Brain pericyte (primary cell): ENCODE measurements around the gene STX11.
"Not testable (repeated sequence)": the region's sequence is repeated elsewhere in the genome, so short reads cannot be mapped to it uniquely, and the experiment has no call there.

Experiments used
- DNase-seq: peaks from one replicate; pipeline ENCODE4 v3.0.0-alpha.2; 2012; ENCODE audit warnings: low read depth, low spot score

The STX11 gene

GRCh38 chr6:144149894-144150709 is at the start of gene STX11:
Gene STX11, plus strand, starts transcription at chr6:144150517. Its CDS starts 36,111 bp downstream, at chr6:144186628.
- no peak for DNase-seq

GRCh38 chr6:144103026-144103563 is 47.2 kb upstream of the STX11 start:
- DNase-seq = no peak

- DNase-seq = no peak
Measured at GRCh38 chr6:144104488-144104887, 45.8 kb upstream of the STX11 start.

GRCh38 chr6:144104898-144105487 is 45.3 kb upstream of the STX11 start:
- DNase-seq = peak; percentile 31

- DNase-seq = no peak
Measured at GRCh38 chr6:144106206-144106605, 44.1 kb upstream of the STX11 start.

GRCh38 chr6:144110210-144110609 is 40.1 kb upstream of the STX11 start:
- no peak for DNase-seq

- DNase-seq = no peak
Measured at GRCh38 chr6:144113366-144113765, 37.0 kb upstream of the STX11 start.

GRCh38 chr6:144115219-144115618 is 35.1 kb upstream of the STX11 start:
- DNase-seq = no peak

GRCh38 chr6:144119376-144119775 is 30.9 kb upstream of the STX11 start:
- DNase-seq = no peak

- DNase-seq = no peak
Measured at GRCh38 chr6:144122861-144123260, 27.5 kb upstream of the STX11 start.

- DNase-seq = no peak
Measured at GRCh38 chr6:144123421-144123820, 26.9 kb upstream of the STX11 start.

GRCh38 chr6:144123836-144124235 is 26.5 kb upstream of the STX11 start:
- DNase-seq = no peak

GRCh38 chr6:144127097-144127496 is 23.2 kb upstream of the STX11 start:
- DNase-seq = no peak

GRCh38 chr6:144129469-144129868 is 20.8 kb upstream of the STX11 start:
- DNase-seq = no peak

- no peak for DNase-seq
Measured at GRCh38 chr6:144131248-144131709, 19.0 kb upstream of the STX11 start.

GRCh38 chr6:144132167-144132690 is 18.1 kb upstream of the STX11 start:
- not testable (repeated sequence) for DNase-seq

GRCh38 chr6:144133225-144133821 is 17.0 kb upstream of the STX11 start:
- DNase-seq = no peak

- no peak for DNase-seq
Measured at GRCh38 chr6:144134176-144134575, 16.1 kb upstream of the STX11 start.

GRCh38 chr6:144134737-144135136 is 15.6 kb upstream of the STX11 start:
- DNase-seq = no peak

GRCh38 chr6:144138542-144138941 is 11.8 kb upstream of the STX11 start:
- DNase-seq = no peak

GRCh38 chr6:144139817-144140216 is 10.5 kb upstream of the STX11 start:
- no peak for DNase-seq

- no peak for DNase-seq
Measured at GRCh38 chr6:144140867-144141266, 9.4 kb upstream of the STX11 start.
